Mucosa of gallbladder (tissue), 1 donor: ENCODE results near the gene KNDC1. TPM values are rescaled to one million over a fixed set of nuclear protein-coding genes. Genes with fewer than 3 reads are reported as not detected.
"Not testable (repeated sequence)": the region's sequence is repeated elsewhere in the genome, so short reads cannot be mapped to it uniquely, and the experiment has no call there.

ENCODE experiments used
- DNase-seq: peaks from one replicate; pipeline ENCODE4 v3.0.0-alpha.2; 2020; ENCODE audit warnings: low spot score
- total RNA-seq: library from RNA; stranded (reverse); gene quantifications from one replicate; pipeline ENCODE4 v1.2.1, GENCODE V29; 2021
- donor health status: DM: no; HTN: no; CAD: no.

Gene KNDC1
- total RNA-seq, 1 donor from 2014 or later: 5.2 TPM

DNA sequence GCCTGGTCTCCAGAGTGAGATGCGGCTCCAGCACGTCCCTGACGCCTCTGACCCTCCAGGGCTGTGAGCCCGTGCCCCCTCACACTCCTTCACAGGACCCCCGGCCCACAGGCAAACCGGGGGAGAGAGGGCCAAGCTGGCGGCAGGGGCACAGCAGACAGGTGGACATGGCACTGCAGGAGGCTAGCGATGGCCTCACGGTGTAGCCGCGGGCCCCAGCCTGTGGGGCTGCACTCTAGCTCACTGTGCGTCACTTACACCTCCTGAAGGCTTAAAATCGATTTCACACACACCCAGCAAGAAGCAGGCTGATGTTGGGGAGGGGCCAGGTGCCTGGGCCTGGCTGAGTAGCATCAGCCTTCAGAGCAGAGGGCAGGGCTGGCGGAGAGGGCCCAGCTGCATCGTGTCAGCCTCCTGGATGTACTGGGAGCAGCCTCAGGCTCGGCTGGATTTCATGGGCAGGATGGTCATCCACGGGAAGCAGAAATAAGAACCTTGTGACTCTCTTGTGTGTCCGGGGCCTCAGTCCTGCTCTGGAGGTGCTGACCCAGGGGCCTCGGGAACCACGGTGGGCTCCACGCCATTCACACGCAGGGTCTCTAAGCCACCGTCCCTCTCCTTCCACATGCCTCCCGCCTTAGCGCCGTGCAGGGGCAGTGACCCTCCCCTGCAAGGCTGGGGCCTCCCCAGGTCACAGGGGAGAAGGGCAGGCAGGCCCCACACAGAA is 19.4 kb upstream of the KNDC1 start:
- DNase-seq: no peak

DNA sequence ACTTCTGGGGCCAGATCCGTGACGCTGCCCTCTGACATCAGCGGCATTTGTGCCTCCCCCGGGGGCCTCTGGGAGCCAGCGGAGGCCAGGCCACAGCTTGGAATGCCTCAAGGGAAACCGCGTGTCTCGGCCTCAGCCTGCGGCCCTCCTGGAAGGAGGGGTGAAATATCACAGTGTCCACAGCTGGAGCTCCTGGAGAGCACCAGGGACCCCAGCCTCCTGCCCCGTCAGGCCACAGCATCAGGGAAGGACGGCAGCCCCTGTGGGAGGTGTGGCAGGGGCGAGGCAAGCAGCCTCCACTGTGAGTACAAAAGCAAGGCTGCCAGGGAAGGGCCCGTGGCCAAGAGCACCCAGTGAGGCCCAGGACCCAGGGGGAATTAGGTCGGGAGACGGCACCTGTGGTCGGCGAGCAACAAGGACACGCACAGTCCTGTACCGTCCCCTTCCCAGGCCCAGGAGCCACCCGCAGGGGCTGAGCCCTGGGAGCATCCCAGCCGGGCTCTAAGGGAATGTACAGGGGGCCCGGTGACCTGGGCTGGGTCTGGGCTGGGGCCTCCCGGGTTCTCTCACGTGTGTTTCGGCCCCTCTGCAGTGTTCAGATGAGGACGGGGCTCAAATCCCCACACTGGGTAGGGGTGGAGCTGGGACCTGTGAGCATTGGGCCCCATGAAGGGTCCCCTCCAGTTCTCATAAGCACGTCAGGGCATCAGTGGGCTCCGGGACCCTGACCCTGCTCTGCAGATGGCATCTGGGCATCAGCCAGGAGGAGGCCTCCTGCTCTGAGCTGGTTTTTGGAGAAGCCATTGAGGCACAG is 18.7 kb upstream of the KNDC1 start:
- DNase-seq: no peak

DNA sequence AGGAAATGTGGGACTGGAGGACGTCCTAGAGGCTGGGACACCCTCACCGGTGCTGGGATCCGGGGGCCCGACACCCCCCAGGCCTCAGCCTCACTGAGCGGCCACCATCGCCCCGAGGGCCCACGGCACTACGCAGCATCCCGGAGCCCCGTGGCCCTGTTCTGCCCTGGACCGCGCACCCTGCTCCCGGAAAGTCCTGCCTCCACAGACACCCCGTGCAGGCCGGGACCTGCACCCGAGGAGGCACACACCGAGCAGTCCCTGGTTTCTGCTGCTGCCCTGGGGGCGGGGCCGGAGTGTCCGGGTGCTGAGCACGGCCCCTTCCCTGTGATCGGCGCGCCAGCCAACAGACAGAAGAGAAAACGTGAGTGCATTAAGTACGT is 18.1 kb upstream of the KNDC1 start:
- DNase-seq: no peak

DNA sequence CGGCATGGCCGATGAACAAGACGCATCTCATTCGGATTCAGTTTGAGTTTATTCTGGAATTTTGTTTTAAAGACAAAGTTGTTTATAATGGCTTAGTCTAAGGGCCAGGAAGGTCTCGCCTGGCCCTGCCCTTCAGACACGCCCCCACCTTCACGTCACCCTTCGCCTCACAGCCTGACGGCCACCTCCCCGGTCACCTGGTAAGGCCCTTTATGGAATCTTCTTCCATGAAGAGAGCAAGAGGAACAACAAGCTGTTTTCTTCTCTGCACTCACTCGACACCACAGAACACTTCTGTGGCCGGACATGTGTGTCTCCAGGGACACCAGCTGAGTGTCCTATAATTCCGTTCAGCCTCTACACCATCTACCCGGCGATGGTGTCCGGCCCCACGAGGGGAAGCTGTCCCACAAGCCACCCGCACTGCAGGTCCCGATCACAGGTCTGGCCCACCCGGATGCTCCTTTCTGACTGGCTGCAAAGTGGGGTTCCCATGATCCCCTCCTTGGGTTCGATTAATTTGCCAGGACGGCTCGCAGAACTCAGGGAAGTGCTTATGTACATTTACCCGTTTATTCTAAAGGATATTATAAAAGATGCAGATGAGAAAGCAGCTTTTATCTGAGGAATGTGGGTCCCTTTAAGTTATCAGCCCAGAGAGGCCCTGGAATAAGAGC is 17.4 kb upstream of the KNDC1 start:
- DNase-seq: no peak

DNA sequence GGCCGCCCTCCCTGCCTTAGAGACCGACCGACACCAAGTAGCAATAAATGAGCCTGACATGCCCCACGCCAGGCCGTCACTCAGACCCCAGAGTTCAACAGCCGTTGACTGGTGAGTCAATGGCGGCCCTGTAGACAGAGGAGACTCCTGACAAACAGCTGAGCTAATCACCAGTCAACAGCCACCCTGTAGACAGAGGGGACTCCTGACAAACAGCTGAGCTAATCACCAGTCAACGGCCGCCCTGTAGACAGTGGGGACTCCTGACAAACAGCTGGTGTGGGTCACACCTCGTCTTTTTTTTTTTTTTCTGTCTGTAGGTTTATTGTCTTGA is 16.9 kb upstream of the KNDC1 start:
- DNase-seq: no peak

DNA sequence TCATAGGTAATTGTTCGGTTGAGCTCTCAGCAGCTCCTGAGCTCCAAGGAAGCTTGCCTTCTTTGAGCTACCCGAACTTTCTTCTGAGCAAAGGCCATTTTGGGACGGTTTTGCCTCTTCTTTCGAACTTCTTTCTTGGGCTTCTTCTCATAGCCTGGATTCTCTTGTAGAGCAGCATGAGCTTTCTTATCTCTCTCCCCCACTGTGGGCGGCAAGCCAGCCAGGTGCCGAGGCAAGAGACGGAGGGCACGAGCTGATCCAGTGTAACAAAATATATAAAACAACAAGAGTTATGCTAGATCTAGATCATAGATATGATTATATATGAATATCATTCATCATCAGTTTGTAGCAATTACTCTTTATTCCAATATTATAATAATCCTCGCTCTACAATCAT is 16.5 kb upstream of the KNDC1 start:
- no peak for DNase-seq

DNA sequence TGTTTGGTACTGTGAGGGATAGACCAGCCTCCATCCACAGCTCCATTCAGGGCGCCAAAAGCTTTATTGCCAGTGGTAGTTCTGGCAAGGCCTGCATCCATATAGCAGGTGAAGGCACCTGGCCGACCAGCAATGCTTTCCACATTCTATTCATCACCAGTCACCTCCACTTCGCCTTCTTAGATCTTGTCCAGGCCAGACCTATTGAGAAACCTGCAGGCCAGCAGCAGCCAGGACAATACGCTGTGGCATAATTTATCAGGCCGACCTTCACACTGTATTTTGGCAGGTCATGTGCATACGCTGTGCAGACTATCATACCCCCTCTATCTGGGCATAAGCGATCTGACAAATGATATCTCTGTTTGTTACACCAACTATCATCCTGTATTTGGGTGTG is 15.2 kb upstream of the KNDC1 start:
- no peak for DNase-seq

DNA sequence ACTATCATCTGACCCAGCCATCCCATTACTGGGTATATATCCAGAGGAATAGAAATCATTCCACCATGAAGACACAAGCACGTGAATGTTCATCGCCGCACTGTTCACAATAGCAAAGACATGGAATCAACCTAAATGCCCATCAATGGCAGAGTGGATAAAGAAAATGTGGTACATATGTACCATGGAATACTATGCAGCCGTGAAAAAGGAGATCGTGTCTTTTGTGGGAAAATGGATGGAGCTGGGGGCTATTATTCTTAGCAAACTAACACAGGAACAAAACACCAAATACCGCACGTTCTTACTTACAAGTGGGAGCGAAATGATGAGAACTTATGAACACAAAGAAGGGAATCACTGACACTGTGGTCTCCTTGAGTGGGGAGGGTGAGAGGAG is 9.8 kb upstream of the KNDC1 start:
- no peak for DNase-seq

DNA sequence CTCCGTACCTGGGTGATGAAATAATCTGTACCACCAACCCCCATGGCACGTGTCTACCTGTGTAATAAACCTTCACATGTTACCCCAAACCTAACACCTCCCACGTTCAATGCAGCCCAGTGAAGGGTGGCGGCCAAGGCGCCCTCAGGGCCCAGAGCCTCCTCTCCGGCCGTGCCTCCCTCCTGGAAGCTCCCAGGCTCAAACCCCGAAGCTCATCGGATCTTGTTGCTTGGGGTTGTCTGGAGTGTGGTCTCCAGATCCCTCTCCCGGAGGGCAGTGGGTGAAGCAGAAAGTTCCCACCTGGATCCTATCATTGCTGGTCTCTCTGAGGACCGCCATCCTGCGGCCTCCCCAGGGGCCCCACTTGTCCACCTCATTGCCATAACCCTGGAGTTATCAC is 9.4 kb upstream of the KNDC1 start:
- DNase-seq: no peak

DNA sequence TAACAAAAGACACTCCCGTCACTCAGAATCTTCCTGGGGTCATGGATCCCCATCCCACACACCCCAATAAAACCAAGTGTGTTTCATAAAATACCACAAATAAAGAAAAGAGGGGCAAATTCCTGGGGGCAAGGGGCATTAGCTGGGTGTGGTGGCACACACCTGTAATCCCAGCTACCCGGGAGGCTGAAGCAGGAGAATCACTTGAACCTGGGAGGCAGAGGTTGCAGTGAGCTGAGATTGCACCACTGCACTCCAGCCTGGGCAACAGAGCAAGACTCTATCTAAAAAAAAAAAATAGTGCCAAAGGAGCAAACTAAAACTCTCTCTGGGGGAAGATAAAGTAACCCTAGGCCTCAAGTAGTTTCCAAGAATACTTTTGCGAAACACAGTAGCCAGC is 8.9 kb upstream of the KNDC1 start:
- DNase-seq: not testable (repeated sequence)

DNA sequence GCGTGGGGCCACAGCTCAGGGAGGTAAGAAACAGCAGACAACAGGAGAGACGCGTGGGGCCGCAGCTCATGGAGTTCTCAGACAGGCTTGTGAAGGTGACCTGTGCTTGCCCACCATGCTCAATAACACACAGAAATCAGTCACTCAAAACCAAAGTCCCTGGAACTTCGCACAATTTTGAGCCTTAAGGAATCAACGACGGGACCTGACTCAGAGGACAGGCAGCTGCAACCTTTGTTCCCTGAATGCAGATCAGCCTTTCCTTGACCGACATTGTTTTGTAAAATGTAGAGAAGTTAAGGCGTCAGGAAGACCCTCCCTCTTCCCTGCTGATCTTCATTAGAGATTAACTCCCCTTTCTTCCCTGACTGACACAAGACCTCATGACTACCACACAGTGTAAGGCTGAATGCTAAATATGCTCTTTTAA is 8.5 kb upstream of the KNDC1 start:
- no peak for DNase-seq

DNA sequence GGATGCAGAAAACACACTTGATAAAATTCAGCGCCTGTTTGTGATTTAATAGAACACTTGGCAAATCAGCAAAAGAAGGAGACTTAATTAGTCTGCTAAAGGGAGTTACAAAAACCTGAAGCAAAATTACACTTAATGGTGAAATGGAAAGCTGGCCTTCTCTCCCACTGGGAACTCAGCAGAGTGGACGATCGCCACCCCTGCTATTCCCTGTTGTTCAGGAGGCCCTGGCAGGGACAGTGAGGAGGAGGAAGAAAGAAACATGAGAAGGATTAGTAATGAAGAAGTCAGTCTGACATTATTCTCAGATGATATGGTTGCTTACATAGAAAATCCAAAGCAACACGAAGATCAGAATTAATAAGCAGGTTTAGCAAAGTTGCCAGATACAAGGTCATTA is 5.6 kb upstream of the KNDC1 start:
- DNase-seq: no peak

DNA sequence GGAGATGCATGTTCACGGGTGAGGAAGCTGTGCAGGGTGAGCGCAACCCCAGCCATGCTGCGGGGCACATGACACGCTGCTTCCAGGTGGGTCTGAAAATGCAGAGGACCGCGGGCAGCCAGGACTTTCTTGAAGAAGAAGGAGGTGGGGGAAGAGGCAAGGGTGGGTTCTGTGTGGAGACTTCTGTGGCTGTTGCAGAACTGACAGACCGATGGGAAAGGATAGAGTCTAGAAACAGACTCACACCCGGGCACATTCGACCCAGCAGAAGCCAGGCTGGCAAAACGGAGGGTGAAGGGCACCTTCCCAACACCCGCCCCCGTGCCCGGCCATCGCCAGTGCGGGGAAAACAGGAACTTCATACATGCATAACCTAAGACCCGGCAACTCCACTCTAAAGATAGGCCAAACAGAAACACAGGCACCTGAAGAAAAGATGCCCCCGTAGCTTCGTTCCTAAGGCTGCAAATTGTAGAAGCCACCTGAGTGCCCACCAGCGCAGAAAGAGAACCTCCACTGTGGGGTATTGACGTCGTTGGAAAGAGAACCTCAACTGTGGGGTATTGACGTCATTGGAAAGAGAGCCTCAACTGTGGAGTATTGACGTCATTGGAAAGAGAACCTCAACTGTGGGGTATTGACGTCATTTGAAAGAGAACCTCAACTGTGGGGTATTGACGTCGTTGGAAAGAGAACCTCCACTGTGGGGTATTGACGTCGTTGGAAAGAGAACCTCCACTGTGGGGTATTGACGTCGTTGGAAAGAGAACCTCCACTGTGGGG is 4.8 kb upstream of the KNDC1 start:
- DNase-seq: no peak

DNA sequence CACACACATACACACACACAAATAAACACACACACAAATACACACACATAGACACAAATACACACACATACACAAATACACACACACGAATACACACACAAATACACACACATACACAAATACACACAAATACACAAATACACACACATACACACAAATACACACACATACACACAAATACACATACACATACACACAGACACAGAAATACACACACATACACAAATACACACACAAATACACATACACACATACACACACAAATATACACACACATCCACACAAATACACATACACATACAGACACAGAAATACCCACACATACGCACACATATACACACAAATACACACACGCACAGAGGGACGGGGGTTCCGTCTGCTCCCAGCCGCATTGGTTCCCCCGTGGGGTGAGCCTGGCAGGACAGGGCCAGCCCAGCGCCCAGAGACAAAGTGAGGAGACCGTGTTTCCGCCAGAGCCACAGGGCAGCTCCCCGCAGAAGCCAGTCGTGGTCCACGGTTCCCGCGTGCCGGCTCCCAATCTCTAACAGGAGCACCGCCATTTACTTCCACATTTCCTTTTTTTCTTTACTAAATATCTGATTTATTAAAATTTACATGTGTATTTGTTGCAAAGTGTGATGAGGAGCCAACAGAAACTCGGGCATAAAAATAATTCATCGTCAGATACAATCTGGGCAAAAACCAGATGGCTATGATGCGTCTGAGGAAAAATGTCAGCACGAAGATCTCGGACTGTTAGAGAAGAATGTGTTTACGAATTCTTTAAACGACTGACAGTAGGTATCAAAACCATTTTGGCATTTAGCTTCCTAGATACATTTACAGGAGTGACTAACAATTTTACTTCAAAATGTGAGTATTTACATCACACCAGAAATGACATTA is 3.1 kb upstream of the KNDC1 start:
- no peak for DNase-seq

DNA sequence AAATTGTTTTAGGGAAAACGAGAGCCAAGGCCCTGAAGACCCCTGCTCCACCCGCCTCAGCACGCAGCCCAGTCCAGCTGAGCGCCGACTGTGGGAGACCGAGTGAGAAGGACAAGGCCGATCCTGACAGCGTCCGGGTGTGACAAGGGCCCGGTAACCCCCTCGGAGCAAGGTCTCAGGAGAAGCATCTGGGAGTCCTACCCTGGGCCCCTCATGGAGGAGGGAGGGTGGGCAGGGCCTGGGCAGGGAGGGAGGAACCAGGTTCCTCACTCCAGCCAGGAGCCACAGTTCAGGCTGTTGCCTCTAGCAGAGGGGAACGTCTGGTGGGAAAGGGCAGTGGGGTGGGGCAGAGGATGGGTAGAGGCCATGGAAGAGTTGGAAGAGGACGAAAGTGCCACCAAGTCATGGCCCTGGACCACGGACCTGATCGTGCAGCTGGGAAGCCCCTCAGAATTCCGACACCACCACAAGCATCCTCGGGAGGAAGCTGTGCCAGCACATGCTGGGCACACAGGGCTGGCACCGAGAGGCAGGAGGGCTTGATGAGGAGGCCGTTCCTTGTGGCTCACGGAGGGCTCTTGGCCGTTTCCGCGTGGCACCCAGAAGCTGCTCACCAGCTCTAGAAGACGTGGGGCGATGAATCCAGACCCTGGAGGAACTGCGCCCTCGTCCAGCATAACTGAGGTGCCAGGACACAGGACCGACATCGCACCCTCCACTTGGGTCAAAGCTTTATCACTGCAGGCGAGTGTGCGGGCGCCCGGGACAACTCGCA is 2.2 kb upstream of the KNDC1 start:
- DNase-seq: no peak

DNA sequence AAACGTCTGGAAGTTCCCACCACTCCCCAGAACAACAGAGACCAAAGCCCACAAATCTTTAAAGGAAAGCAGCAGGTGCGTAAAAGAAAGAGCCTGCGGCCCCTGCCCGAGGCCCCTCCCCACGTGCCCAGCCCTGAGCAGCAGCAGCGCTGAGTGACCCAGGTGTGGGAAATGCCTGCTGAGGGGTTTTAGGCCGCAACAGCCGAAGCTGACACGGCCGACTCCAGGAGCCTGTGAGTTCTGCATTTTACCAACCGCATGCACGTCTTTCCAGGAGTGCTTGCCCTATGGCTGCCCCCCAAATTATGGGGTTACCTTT is 1.6 kb upstream of the KNDC1 start:
- no peak for DNase-seq

DNA sequence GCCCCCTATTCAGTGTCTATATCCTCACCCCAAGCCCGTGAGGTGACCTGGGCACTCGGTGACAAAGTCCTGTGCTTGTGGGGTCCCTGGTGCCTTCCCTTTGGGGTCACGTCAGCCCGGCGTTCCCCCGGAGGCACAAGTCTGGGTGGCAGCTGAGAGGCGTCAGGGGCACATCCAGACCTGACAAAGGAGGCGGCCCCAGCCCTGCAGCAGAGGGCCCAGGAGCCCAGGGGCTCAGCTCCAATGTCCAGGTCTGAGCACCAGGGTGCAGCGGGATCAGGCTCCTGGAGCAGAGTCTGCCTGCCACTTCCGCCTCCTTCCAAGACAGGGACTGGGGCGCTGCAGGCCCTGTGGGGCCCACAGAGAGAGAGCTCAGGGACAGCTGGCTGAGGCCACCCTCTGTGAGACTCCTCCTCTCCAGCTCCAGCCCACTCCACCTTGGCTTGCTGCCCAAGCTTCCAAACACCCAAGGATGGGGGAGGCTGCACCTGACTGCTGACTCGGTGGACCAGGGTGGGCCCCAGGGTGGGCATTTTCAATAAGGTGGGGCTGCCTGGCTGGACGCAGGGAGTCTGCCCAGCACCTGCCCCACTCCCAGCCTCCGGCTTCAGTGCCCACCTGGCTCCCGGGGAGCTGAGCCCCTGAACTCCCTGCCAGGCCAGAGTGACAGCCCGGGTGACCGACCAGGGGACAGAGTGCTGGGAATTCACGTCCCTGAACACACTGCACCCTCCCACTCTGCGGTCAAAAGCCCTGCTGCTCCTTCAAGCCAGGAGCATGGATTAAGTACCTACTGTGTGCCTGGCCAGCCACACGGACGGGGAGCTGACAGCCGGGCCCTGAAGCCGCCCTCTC is 1.0 kb upstream of the KNDC1 start:
- DNase-seq: no peak

DNA sequence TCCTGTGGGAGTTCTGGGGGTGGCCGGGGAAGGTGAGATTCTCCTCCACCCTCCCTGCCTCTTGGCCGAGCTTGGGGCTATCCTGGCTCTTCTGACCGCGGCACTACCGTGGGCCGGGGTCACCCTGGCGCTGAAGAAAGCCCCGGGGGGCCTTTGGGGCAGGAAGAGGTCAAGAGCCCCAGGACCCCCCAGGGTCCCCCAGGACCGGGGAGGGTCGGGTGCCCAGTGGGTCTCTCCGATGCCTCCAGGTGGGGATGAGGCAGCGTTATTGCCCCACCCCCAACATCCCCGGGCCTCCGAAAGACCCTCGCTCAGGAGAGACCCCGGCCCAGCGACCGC is 439 bp upstream of the KNDC1 start:
- no peak for DNase-seq

DNA sequence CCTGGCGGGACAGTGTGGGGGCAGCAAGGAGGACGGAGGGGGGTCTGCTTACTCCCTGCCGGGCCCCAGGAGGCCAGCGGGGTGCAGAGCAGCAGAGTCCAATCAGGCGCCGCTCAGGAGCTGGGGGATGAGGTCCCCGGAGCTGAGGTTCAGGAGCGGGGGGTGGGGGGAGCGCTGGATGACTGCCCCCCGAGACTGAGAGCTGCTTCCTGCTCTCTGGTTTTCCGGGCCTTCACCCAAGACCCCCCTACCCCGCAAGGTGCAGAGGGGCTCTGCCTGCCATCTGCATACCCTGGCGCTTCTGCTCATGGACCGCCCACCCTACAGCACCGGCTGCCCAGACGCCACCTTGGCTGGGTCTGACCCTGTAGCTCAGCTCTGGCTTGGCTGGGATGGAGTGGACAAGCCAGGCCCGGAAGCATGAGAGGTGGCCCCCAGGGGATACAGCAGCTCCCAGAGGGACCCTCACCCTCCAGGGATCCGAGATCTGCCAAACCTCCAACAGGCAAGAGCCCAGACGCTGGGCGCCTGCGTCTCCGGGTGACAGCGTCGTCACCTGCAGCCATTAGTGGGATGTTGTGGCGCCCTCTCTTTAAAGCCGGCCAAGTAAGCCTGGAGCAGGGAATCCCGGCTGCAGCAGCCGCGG is 930 bp downstream of the KNDC1 start:
- DNase-seq: no peak
